Fibroblast of the aortic adventitia (primary cell): Measurements from ENCODE around the gene PCDHGC3. TPM values are rescaled to one million over a fixed set of nuclear protein-coding genes. Genes with fewer than 3 reads are reported as not detected.

Experiments used
- DNase-seq: peaks from one replicate; pipeline ENCODE4 v3.0.0-alpha.2; 2010; ENCODE audit warnings: low read depth
- H3K4me3 ChIP-seq: 2 replicates; pipeline ENCODE4 v1.5.1; 2011; ENCODE audit warnings: low read depth, mild to moderate bottlenecking, control low read depth, low read length, moderate library complexity
- total RNA-seq: library from RNA; depleted of rRNA; stranded (reverse); fragments of >200 nt; gene quantifications from 2 replicates; pipeline ENCODE4 v1.2.3, GENCODE V29; 2012; ENCODE audit warnings: low replicate concordance
- TF ChIP-seq, protein P1 (sequence below): IDR thresholded peaks from 2 replicates; pipeline ENCODE4 v1.5.1; 2011; ENCODE audit warnings: mild to moderate bottlenecking, low read length, control low read depth, inconsistent platforms; ENCODE audit not compliant: insufficient read depth

Gene PCDHGC3
- total RNA-seq, 1 donor = 97.7 TPM

DNA sequence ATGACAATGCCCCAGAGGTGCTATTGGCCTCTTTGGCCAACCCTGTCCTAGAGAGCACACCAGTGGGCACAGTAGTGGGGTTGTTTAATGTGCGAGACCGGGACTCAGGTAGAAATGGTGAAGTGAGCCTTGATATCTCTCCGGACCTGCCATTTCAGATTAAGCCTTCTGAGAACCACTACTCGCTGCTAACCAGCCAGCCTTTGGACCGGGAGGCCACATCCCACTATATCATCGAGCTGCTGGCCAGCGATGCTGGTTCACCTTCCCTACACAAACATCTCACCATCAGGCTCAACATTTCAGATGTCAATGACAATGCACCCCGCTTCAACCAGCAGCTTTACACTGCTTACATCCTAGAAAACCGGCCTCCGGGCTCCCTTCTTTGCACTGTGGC is 14.5 kb downstream of the PCDHGC3 start:
- TF ChIP-seq, protein P1, sequence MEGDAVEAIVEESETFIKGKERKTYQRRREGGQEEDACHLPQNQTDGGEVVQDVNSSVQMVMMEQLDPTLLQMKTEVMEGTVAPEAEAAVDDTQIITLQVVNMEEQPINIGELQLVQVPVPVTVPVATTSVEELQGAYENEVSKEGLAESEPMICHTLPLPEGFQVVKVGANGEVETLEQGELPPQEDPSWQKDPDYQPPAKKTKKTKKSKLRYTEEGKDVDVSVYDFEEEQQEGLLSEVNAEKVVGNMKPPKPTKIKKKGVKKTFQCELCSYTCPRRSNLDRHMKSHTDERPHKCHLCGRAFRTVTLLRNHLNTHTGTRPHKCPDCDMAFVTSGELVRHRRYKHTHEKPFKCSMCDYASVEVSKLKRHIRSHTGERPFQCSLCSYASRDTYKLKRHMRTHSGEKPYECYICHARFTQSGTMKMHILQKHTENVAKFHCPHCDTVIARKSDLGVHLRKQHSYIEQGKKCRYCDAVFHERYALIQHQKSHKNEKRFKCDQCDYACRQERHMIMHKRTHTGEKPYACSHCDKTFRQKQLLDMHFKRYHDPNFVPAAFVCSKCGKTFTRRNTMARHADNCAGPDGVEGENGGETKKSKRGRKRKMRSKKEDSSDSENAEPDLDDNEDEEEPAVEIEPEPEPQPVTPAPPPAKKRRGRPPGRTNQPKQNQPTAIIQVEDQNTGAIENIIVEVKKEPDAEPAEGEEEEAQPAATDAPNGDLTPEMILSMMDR = no peak
- no peak overlapping the region for H3K4me3 ChIP-seq
- no peak for DNase-seq

DNA sequence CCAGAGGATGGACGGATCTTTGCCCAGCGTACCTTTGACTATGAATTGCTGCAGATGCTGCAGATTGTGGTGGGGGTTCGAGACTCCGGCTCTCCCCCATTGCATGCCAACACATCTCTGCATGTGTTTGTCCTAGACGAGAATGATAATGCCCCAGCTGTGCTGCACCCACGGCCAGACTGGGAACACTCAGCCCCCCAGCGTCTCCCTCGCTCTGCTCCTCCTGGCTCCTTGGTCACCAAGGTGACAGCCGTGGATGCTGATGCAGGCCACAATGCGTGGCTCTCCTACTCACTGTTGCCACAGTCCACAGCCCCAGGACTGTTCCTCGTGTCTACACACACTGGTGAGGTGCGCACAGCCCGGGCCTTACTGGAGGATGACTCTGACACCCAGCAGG is 15.0 kb downstream of the PCDHGC3 start:
- no peak for DNase-seq
- no peak overlapping the region for H3K4me3 ChIP-seq
- TF ChIP-seq, protein P1 = no peak

DNA sequence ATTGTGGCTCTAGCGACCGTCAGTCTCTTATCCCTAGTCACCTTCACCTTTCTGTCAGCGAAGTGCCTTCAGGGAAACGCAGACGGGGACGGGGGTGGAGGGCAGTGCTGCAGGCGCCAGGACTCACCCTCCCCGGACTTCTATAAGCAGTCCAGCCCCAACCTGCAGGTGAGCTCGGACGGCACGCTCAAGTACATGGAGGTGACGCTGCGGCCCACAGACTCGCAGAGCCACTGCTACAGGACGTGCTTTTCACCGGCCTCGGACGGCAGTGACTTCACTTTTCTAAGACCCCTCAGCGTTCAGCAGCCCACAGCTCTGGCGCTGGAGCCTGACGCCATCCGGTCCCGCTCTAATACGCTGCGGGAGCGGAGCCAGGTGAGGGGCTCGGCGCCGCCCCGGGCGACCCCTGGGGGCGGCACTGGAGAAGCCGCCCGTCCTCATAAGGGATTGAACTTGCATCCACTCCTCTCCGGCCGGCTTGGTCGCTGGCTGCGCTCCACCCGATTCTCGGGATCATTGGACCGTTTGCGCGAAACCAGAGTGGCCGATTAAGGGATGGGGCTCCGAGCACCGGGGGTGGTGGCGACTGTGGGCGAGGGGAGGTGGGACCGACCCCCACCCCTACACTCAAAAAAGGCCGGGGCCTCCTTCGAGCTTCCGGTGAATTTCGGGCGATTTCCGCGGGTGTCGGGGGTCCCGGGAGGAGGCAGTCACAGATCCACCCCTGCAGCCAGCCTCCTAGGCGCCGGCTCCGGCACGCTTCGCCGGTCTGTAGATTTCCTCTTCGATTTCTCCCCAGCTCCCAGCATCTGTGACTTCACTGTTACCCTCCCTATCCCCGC is 15.8 kb downstream of the PCDHGC3 start:
- no peak overlapping the region for H3K4me3 ChIP-seq
- TF ChIP-seq, protein P1 = no peak
- DNase-seq = no peak

DNA sequence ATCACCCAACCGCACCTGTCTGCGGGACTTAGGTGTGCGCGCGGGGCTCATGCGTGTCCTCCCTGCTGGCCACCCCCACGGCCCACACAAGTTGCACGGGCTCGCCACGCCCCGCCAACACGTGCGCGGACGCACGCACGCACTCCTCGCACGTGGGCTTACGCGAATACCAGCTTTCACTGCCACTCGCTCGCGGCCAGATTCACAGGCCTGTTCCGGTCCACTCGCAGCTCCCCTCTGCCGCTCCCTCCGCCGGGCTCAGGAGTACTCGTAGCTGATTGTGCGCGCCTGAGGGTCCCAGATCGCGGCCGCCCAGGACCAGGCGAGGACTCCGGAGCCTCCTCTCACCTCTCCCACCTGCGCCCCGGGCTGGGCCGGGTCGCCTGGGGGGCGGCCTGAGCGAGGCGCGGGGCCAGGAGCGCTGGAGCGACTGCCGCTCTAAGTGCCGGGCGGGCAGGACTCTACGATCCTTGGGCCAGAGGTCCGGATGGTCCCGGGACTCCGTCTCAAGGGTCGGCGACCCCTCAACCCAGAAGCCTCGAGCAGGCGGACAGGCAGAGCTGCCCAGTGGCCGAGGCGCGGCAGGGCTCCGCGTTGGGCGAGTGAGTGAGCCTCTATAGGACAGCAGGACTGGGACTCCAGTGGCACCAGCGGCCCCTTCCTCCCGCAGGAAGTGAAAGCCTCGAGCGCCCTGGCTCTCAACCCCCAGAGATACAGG is 16.6 kb downstream of the PCDHGC3 start:
- TF ChIP-seq, protein P1 = no peak
- H3K4me3 ChIP-seq = no peak overlapping the region
- DNase-seq = no peak

DNA sequence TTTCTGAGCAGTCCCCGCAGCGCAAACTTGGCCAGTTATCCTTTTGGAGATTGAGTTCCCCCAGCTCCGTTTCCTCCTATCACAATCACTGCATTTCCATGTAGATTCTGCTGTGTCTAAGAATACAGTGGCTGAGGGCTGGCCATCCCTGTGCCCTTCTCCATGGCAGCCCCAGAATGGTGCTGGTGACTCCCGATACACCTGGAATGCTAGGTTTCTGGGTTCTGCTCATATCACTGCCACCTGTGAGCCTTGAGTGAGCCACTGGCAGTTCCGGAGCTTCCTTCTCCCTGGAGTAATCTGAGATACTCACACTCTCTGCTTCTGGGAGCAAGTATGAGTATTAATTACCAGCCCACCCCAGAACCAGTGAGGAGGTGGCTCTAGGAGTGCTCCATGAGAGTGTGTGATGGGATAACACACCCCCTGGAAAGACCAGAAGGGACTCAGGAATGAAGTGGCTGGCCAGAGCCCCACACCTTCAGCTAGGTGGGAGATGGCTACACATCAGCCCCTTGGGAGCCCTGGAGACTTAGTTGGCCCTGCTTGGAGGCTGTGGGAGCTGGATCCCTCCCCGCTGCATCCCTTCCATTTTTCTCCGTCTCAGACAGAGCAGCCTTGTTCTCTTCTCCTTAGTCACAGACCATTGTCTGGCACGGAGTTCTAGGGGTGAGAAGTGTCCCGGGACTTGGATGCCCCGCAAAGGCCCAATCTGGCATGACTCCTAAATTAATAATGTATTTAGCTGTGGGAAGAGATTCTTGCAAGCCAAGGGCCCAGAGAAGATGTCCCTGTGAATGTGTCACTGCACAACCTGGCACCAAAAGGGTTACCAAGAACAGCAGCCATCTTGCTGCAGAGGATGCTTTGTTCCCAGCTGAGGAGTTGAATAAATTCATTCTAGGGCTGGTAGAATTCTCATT is 18.0 kb downstream of the PCDHGC3 start:
- peak; percentile 56 for DNase-seq
- no peak overlapping the region for H3K4me3 ChIP-seq
- TF ChIP-seq, protein P1 = no peak

DNA sequence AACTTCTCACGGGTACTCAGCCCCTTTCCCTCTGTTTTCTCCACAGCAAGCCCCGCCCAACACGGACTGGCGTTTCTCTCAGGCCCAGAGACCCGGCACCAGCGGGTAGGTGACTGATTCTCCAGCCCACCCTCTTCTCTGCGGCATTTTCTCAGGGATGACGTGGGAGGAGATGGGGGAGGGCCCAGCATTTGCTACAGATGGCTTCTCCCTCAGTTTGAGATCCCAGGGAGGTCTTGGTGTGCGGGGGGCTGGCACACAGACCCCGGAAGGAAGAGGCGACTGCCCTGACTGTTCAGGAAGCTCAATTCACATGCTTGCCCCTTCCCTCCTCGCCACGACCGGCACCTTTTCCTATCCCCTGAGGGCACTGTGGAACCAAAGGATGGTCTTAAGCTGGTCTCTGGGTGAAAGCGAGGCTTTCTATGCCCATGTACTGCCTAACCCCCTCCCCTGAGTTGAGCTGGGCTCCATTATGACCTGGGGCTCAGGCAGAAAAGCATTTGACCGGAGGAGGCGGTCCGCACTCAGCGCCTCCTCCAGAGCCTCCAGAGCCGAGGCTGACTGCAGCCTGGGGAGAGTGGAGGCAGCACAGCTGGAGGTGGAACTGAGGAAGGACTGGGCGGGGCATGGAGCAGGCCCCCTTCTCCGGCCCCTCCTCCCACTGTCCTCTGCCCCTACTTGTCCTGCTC is 19.1 kb downstream of the PCDHGC3 start:
- TF ChIP-seq, protein P1 = no peak
- H3K4me3 ChIP-seq = no peak overlapping the region
- DNase-seq = no peak
